Panc1 (cell line): ENCODE measurements around the gene CCDC85C. TPM values are rescaled to one million over a fixed set of nuclear protein-coding genes. Genes with fewer than 3 reads are reported as not detected.

Source experiments
- ATAC-seq: fragments of 200-7000 bp; cut with Tn5 transposase; 2 replicates; pipeline ENCODE4 v1.9.1; 2020; ENCODE audit warnings: mild to moderate bottlenecking, moderate library complexity
- BruUV-seq: library from RNA; stranded (reverse); fragments of 400-500 nt; replicated peaks from 2 replicates; lab custom pipeline; 2021; lab: Mats Ljungman, UMichigan
- CTCF ChIA-PET: fragments of 300-600 bp; sonication (Branson Sonifier 250); formaldehyde crosslinking; loops from one replicate; lab custom pipeline; 2022; ENCODE audit warnings: antibody characterized with exemption; lab: Charles Lee
- POLR2A ChIA-PET: fragments of 300-600 bp; sonication (Branson Sonifier 250); formaldehyde crosslinking; loops from one replicate; lab custom pipeline; 2022; ENCODE audit warnings: antibody characterized with exemption; lab: Charles Lee
- DNase-seq: peaks from one replicate; pipeline ENCODE4 v3.0.0-alpha.2; 2010; ENCODE audit warnings: low read depth, low spot score
- H3K27ac ChIP-seq: 2 replicates; pipeline ENCODE4 v1.5.1; 2011; ENCODE audit warnings: mild to moderate bottlenecking, low read length, inconsistent platforms
- H3K27me3 ChIP-seq: fragments of 200-500 bp; sonication (Bioruptor generic); 2 replicates; pipeline ENCODE4 v1.6.0; 2014; ENCODE audit warnings: low read length, inconsistent platforms; ENCODE audit not compliant: control insufficient read depth, insufficient read depth
- H3K36me3 ChIP-seq: fragments of 200-500 bp; sonication (Bioruptor generic); 2 replicates; pipeline ENCODE4 v1.5.1; 2014; ENCODE audit warnings: inconsistent platforms, mild to moderate bottlenecking, low read length, moderate library complexity; ENCODE audit not compliant: control insufficient read depth, insufficient read depth
- H3K4me1 ChIP-seq: 2 replicates; pipeline ENCODE4 v1.5.1; 2011; ENCODE audit warnings: inconsistent platforms, mild to moderate bottlenecking, low read length, moderate library complexity; ENCODE audit not compliant: control insufficient read depth, insufficient read depth
- H3K4me3 ChIP-seq, 2 experiments: 2 replicates each; pipeline ENCODE4 v1.5.1; 2011 to 2012; ENCODE audit warnings: low read depth in 2 of 2, low read length in 2 of 2, mild to moderate bottlenecking in 2 of 2, inconsistent platforms in 1 of 2, moderate library complexity in 1 of 2
- H3K9me3 ChIP-seq: fragments of 200-500 bp; sonication (Bioruptor generic); 2 replicates; pipeline ENCODE4 v1.5.1; 2014; ENCODE audit warnings: low read depth, mild to moderate bottlenecking, inconsistent platforms, low read length, moderate library complexity; ENCODE audit not compliant: control insufficient read depth, insufficient read depth
- POLR2AphosphoS5 ChIP-seq: IDR thresholded peaks from 2 replicates; pipeline ENCODE4 v1.6.1; 2012; ENCODE audit warnings: mild to moderate bottlenecking, low read depth, low read length, moderate library complexity
- SIN3A ChIP-seq: IDR thresholded peaks from 2 replicates; pipeline ENCODE4 v1.6.1; 2012; ENCODE audit warnings: low read depth, mild to moderate bottlenecking, low read length, moderate library complexity, borderline replicate concordance; ENCODE audit not compliant: insufficient read depth
- TCF7L2 ChIP-seq: IDR thresholded peaks from 2 replicates; pipeline ENCODE4 v1.6.1; 2011; ENCODE audit warnings: mild to moderate bottlenecking, low read depth, low read length, inconsistent platforms
- in situ Hi-C: cut with HindIII; loops from 2 replicates; pipeline ENCODE4 v1.10.0; 2016; ENCODE audit warnings: low sequenced_read_pairs, low pct_unique_long_range_greater_than_20kb
- intact Hi-C: fragments of 100-400 bp; cut with micrococcal nuclease; formaldehyde crosslinking; loops from one replicate; pipeline ENCODE4 v1.10.0; 2022; ENCODE audit not compliant: unreplicated experiment
- total RNA-seq: library from RNA; stranded (reverse); gene quantifications from one replicate; pipeline ENCODE4 v1.2.1, GENCODE V29; 2021; ENCODE audit not compliant: unreplicated experiment
- TF ChIP-seq, protein P1 (sequence below): fragments of 450-650 bp; IDR thresholded peaks from 2 replicates; pipeline ENCODE4 v1.5.1; 2017; ENCODE audit warnings: mild to moderate bottlenecking
- TF ChIP-seq, protein P2 (sequence below), 2 experiments: IDR thresholded peaks; 2 replicates each; pipeline ENCODE4 v1.6.1; 2011 to 2012; ENCODE audit warnings: low read depth in 2 of 2, control low read depth in 1 of 2, low read length in 1 of 2, mild to moderate bottlenecking in 1 of 2, moderate library complexity in 1 of 2; ENCODE audit not compliant: insufficient read depth in 1 of 2

CCDC85C gene
- total RNA-seq, 1 experiment from 2014 or later, result 96.6 TPM

DNA sequence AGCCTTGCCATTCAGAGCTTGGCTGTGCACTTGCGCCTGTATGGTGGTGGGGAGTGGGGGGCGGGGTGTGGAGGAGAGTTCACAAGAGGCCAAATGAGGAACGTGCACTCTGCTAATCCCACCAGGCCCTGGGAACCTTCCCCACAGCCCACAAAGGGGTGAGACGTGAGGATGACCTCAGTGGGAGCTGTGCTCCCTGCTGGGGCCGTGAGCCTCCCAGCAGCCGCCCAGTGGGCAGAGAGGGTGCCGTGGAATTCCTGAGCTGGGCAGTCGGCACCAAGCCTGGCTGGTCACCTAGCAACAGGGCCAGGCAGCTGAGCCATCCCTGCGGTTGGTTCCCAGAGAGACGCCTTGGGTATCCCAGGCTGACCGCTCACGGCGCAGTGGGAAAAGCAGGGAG is 69.1 kb downstream of the CCDC85C start:
- BruUV-seq, result no TSS peak
- H3K27ac ChIP-seq, result no peak overlapping the region
- H3K9me3 ChIP-seq, result no peaks in the 10 kb centered on the region
- TF ChIP-seq SIN3A (no peak), TCF7L2 (no peak), POLR2AphosphoS5 (no peak)
- TF ChIP-seq, protein P1, sequence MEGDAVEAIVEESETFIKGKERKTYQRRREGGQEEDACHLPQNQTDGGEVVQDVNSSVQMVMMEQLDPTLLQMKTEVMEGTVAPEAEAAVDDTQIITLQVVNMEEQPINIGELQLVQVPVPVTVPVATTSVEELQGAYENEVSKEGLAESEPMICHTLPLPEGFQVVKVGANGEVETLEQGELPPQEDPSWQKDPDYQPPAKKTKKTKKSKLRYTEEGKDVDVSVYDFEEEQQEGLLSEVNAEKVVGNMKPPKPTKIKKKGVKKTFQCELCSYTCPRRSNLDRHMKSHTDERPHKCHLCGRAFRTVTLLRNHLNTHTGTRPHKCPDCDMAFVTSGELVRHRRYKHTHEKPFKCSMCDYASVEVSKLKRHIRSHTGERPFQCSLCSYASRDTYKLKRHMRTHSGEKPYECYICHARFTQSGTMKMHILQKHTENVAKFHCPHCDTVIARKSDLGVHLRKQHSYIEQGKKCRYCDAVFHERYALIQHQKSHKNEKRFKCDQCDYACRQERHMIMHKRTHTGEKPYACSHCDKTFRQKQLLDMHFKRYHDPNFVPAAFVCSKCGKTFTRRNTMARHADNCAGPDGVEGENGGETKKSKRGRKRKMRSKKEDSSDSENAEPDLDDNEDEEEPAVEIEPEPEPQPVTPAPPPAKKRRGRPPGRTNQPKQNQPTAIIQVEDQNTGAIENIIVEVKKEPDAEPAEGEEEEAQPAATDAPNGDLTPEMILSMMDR, result no peak
- TF ChIP-seq, protein P2, sequence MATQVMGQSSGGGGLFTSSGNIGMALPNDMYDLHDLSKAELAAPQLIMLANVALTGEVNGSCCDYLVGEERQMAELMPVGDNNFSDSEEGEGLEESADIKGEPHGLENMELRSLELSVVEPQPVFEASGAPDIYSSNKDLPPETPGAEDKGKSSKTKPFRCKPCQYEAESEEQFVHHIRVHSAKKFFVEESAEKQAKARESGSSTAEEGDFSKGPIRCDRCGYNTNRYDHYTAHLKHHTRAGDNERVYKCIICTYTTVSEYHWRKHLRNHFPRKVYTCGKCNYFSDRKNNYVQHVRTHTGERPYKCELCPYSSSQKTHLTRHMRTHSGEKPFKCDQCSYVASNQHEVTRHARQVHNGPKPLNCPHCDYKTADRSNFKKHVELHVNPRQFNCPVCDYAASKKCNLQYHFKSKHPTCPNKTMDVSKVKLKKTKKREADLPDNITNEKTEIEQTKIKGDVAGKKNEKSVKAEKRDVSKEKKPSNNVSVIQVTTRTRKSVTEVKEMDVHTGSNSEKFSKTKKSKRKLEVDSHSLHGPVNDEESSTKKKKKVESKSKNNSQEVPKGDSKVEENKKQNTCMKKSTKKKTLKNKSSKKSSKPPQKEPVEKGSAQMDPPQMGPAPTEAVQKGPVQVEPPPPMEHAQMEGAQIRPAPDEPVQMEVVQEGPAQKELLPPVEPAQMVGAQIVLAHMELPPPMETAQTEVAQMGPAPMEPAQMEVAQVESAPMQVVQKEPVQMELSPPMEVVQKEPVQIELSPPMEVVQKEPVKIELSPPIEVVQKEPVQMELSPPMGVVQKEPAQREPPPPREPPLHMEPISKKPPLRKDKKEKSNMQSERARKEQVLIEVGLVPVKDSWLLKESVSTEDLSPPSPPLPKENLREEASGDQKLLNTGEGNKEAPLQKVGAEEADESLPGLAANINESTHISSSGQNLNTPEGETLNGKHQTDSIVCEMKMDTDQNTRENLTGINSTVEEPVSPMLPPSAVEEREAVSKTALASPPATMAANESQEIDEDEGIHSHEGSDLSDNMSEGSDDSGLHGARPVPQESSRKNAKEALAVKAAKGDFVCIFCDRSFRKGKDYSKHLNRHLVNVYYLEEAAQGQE (IDR thresholded peaks at IDR 0.05; ENCODE audit: insufficient read depth in 1 of 2, low read depth in 2 of 2, low read length in 1 of 2), result no peak
- CTCF ChIA-PET, result no interaction called here
- ATAC-seq (no peak), DNase-seq (no peak)
- POLR2A ChIA-PET, result no interaction called here
- no peak overlapping the region for H3K4me3 ChIP-seq
- intact Hi-C loops (no loop called here), in situ Hi-C loops (no loop called here)
- H3K36me3 ChIP-seq, result no peaks in the 10 kb centered on the region
- peaks cover 52% of the 10 kb centered on the region for H3K4me1 ChIP-seq
- no peaks in the 10 kb centered on the region for H3K27me3 ChIP-seq

DNA sequence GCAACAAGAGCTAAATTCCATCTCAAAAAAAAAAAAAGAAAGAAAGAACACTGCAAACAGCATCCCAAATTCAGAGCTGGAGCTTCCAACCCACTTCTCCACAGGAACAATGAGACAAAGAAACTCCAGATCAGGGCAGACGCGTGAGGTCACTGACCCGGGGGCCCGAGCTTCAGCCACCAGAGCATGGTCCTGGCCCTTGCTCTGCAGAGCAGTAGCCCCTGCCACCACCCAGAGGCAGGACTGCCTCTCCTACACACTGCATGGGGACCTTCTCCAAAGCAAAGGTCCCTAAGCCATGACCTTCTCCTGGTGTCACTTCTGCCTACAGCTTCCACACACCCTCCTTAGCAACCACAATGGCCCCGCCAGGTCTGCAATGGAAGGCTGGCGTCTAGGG is 69.7 kb downstream of the CCDC85C start:
- CTCF ChIA-PET, result no interaction called here
- DNase-seq (no peak), ATAC-seq (no peak)
- no TSS peak for BruUV-seq
- POLR2A ChIA-PET, result no interaction called here
- peaks cover 52% of the 10 kb centered on the region for H3K4me1 ChIP-seq
- no peaks in the 10 kb centered on the region for H3K27me3 ChIP-seq
- in situ Hi-C loops, result no loop called here
- intact Hi-C loops, result no loop called here
- TF ChIP-seq TCF7L2 (no peak), POLR2AphosphoS5 (no peak), SIN3A (no peak)
- TF ChIP-seq, protein P1, result no peak
- TF ChIP-seq, protein P2 (IDR thresholded peaks at IDR 0.05; ENCODE audit: insufficient read depth in 1 of 2, low read depth in 2 of 2, low read length in 1 of 2), result no peak
- no peak overlapping the region for H3K27ac ChIP-seq
- no peak overlapping the region for H3K4me3 ChIP-seq
- H3K9me3 ChIP-seq, result no peaks in the 10 kb centered on the region
- H3K36me3 ChIP-seq, result no peaks in the 10 kb centered on the region
